ENCODE measurements around the gene NOL9.

The NOL9 gene

DNA sequence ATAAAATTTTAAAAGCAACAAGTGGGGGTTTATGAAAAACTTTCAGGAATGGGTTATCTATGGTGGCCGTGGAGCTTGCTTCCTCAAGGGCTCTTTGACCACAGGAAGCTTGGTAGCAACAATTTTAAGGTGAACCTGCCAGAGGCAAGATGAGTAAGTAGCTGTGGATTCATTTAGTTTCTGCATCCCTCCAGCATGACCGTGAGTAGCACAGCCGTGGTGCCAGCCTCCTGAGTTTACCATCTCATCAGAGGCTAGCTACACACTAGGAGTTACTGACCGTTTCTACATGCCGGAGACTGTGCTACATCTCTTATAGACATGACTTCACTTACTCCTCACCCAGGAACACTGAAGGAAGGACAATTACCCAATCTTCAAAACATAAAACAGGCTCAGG lies 32.8 kb downstream of the NOL9 start:
- no peak for DNase-seq (ENCODE audit: low read depth, low spot score)

- peak; percentile 98 for DNase-seq (ENCODE audit: low read depth, low spot score)
Observed at GRCh38 chr1:6519935-6520671, 34.2 kb downstream of the NOL9 start.

DNA sequence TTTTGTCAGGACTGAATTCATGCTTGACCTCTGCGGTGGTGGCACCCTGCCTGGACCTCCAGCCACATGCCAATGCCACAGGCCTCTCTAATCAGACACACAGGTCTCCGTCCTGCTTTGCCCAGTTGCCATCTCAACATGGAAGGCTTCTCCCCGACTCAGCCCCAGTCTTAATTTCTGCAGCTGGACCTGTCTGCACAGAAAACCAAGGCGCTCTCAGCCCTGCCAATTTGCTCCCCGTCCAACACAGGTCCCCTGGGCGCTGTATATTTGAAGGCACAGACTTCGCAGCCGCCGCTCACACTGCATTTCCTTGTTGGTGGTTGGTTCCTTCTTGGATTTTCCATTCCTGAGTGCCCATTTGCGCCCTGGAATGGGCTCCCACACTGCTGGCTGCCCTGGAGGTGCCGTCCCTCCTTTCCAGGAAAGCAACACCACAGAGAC lies 34.8 kb downstream of the NOL9 start:
- no peak for DNase-seq (ENCODE audit: low read depth, low spot score)

DNA sequence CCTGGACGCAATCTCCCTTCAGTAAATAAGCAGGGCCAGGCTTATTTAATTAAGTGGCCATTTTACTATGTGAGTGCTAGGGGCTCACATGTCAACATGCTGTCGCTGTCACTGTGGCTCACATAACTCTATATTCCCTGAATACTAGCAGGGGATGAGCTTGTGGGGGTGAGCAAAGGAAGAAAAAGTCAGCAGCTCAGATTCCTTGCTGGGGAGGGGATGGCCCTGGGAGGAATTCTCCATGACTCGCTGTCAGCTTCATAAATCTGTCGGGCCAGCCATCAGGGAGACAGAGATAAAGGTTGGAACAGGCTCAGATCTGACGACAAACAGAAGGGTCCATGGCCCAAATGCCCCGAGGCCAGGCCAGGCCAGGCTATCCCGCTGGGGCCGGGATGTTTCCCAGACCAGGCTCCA lies 36.9 kb downstream of the NOL9 start:
- DNase-seq (ENCODE audit: low read depth, low spot score), result peak; percentile 86

GRCh38 chr1:6515771-6516170 lies 38.5 kb downstream of the NOL9 start:
- DNase-seq (ENCODE audit: low read depth, low spot score), result no peak

DNA sequence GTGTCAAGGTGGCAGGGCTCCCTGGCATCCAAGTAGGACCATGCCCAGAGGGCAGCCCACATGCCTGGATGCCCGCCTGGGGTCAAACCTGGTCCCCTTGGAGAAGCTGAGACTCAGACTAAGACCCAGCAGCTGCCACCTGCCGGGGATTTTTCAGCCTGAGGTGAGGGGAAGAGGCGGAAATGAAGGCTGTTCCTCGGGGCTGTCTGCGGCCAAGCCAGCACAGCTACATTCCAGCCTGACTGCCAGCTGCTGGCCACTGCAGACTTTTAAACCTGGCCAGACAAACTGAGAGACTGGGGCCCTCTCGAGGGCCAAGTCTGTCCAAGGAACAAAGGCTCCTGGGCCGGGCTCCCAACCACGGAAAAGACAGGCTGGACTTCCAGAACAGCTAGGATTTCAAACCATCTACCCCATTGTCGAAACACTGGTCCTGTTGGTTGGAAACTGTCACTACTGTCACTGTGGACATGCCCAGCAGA lies 41.0 kb downstream of the NOL9 start:
- peak; percentile 89 for DNase-seq (ENCODE audit: low read depth, low spot score)

- DNase-seq (ENCODE audit: low read depth, low spot score), result no peak
Observed at GRCh38 chr1:6512908-6513280, 41.4 kb downstream of the NOL9 start.

GRCh38 chr1:6512245-6512907 lies 41.9 kb downstream of the NOL9 start:
- no peak for DNase-seq (ENCODE audit: low read depth, low spot score)

- DNase-seq (ENCODE audit: low read depth, low spot score), result no peak
Observed at GRCh38 chr1:6511561-6512244, 42.6 kb downstream of the NOL9 start.

DNA sequence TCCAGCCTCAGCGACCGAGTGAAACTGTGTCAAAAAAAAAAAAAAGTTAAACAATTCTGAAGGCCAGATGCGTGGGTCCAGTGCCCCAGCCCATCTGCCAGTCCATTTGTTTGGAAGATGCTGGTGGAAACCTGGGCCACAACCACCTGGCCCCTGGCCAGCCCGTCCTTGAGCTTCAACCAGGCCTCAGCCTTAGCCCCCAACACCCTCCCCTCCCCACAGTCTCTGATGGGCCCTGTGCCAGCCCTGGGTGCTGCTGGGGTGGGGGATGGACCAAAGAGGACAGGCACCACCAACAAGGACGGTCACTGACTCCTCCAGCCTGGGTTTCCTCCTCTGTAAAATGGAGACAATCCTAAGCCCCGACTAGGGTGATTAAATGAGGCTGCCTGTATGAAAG lies 43.3 kb downstream of the NOL9 start:
- no peak for DNase-seq (ENCODE audit: low read depth, low spot score)

DNA sequence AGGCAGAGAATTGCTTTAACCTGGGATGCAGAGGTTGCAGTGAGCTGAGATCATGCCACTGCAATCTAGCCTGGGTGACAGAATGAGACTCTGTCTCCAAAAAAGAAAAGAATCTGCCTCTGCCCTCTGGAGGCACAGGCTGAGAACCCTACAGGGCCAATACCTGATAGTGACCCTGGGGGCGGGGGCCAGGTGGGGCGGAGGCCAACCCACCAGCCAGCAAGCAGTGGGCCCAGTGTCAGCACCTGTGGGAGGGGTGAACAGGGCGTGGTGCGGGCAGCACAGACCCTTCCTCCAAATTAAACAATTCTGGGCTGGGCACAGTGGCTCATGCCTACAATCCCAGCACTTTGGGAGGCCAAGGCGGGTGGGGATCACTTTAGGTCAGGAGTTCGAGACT lies 43.8 kb downstream of the NOL9 start:
- no peak for DNase-seq (ENCODE audit: low read depth, low spot score)

- no peak for DNase-seq (ENCODE audit: low read depth, low spot score)
Observed at GRCh38 chr1:6509919-6510291, 44.4 kb downstream of the NOL9 start.

DNA sequence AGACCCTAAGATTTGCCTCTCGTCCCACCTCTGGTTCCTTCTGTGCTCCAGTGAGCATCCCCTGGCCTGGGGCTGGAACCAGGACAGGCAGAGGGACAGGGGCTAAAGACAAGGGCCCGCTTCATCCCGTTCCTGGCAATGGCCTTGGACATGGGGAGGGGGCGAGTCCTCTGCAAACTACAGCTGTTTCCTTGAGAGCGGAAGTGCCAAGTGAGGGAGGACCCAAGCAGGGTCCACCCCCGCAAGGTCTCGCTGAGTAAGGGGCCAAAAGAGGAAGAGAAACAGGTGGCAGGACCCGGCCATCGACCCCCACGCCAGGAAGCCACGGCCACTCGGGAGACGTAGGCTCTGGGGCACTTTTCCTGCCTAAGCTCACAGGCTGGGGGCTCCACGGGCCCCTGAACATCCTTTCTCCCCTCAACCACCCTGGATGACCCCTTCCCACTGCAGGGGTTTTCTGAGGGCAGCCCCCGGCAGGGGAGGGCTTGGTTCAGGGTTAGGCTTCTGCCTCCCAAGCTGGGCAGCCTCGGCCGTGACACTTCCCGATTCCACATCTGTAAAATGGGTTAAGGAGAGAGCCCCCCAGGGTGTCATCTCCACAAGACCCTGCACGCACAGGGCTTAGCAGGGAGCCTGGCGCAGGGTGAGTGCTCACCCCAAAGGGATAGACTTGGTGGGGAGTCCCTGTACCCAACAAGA lies 44.9 kb downstream of the NOL9 start:
- no peak for DNase-seq (ENCODE audit: low read depth, low spot score)

DNA sequence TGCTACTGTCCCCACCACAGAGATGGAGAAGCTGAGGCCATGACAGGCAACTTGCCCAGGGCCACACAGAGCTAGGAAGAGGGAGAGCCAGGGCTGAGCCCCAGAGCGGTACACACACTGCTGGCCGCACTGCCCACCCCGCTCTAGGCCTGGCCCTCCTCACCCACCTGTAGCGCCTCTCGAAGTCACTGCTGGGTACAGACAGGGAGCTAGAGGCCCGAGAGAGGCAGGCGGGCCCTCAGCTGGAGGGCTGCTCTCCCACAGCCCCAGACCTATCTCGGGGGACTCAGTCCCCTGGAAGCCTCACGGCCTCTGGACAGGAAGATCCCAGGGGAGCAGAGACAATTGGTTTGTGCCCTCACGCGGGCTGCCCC lies 45.5 kb downstream of the NOL9 start:
- DNase-seq (ENCODE audit: low read depth, low spot score), result no peak

GRCh38 chr1:6508154-6508815 lies 46.0 kb downstream of the NOL9 start:
- DNase-seq (ENCODE audit: low read depth, low spot score), result no peak

- no peak for DNase-seq (ENCODE audit: low read depth, low spot score)
Observed at GRCh38 chr1:6507461-6507911, 46.8 kb downstream of the NOL9 start.

DNA sequence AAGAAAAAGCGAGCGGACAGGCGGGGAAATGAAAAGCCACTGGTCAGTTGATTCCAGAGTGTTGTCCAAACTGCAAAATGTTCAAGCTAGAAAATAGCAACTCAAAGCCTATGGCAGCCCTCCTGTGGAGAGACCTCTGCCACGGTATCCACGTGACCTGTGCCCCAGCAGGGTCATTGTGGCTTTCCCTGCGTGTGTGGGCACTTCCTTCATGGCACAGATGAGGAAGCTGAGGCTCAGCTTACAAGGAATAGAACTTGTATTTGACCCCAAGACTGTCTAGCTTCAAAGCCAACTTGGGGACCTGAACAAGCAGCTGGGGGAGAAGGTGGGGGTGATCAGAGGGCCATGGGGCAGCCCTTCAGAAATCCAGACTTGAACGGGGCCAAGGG lies 47.3 kb downstream of the NOL9 start:
- DNase-seq (ENCODE audit: low read depth, low spot score), result no peak

DNA sequence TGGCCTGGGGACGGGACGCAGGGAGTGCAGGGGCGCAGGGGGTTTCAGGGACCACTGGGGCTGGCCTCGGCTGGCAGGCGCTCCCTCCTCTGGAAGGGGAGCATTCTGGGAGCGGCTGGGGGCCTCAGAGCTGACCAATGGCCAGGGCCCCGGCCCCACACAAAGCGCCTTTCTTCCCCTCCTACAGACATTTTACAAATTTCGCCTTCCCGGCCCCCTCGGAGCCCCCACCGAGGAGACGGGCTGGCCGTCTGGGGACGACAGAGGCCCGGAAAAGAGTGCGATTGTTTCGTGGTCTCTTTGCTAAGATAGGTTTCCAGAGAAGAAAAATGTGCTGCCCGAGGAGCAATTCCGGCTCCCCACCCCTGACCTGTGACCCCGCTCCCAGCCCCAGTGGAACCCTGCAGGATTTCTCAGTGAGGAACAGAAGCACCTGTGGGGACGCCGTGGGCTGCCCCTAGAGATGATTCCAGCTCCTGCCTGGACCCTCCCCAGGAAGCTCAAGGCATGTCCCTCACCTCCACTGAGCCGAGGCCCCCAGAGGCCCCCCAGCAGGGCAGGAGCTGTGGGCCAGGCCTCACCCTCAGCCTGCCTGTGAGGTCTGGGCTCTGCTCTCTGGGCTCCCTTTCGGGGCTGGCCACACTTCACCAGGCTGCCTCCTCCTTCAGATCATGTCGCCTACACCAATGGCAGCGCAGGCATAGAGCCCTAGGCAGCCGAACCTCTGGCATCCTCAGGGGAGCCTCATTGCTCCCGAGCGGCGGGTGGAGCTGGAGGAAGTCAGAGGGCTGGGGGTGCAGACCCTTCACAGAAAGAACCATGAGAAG lies 47.9 kb downstream of the NOL9 start:
- DNase-seq (ENCODE audit: low read depth, low spot score), result no peak

GRCh38 chr1:6505367-6506209 lies 48.7 kb downstream of the NOL9 start:
- no peak for DNase-seq (ENCODE audit: low read depth, low spot score)

DNA sequence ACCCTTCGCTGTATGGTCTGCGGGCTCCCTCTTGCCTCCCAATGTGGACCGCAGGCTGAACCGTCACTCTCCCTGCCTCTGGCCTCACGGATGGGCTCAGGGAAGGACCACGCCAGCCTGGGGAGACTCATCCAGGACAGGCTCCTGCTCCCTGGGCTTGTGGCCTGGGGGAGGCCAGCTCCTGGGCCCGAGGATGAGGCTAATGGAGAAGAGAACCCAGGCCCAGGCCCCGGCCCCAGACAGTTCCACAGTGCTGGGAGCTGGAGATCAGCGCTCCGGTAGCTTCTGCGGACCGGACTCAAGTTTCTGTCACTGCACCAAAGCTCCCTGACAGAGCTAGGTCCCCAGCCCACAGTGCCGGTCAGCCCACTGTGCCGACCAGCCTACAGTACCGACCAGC lies 49.4 kb downstream of the NOL9 start:
- no peak for DNase-seq (ENCODE audit: low read depth, low spot score)
